Fibroblast of peridontal ligament (primary cell): ENCODE data around the gene RFXANK.

ENCODE experiments used
- DNase-seq: peaks from one replicate; pipeline ENCODE4 v3.0.0-alpha.2; 2010; ENCODE audit errors: extremely low read depth

Gene RFXANK

DNA sequence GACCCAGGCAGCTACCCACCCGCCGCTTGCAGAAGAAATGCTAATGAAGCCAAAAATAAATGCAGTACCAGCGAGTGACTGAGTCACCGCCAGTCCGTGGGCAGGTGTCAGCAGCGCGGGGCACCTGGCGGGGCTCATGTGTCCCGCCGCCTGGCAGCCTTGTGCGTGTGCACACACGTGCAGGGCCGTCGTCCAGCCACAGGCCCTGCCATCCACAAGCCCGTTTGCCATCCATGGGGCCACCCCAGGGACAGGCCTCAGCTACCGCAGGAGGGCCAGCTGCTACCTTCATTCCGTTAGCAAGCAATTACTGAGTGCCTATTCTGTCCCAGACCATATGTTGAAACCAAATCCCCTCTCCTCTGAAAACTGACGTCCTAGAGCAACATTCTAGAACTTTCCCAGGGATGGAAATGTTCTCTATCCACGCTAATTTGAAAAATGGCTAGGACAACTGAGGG lies 40.2 kb downstream of the RFXANK start:
- DNase-seq = no peak

GRCh38 chr19:19234220-19234816 lies 42.3 kb downstream of the RFXANK start:
- DNase-seq = no peak

GRCh38 chr19:19236173-19236572 lies 44.1 kb downstream of the RFXANK start:
- DNase-seq = no peak

DNA sequence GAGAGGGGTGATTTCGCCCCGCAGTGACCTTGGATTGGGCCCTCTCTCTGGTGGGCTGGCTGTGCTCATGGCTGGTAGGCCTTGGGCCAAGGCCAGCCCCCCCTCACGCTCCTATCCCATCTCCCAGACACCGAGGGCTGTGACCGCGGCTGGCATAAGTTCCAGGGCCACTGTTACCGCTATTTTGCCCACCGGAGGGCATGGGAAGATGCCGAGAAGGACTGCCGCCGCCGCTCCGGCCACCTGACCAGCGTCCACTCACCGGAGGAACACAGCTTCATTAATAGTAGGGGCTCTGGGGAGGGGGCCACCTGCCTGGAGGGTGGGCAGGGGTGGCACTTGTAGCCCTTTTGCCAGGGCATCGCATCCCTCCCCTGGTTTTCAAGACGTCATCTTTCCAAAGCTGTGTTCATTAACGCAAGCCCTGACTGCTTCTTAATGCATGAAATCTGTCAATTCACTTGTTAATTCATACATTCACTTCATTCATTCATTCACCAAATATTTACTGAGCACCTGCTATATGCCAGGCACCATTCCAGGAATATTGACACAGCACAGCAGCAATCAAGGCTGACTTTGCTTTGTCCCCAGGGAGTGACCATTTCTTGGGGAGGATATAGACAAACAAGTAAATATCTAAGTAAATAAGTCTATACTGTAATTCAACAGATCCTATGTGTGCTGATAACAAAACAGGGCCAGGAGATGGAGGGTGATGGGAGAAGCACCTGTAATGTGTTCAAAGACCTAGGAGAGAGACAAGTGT lies 46.3 kb downstream of the RFXANK start:
- no peak for DNase-seq

DNA sequence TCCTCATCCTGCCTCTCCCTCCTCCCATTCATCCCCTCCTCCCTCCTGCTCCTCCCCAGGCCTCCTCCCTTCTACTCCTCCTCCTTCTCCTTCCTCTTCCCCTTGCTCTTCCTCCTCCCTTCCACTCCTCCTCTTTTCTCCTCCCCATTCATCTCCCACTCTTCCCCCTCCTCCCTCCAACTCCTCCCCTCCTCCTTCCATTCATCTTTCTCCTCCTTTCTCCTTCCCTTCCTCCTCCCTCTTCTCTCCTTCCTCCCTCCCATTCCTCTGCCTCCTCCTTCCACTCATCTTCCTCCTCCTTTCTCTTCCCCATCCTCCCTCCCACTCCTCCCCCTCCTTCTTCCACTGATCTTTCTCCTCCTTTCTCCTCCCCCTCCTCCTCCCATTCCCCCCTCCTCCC lies 47.6 kb downstream of the RFXANK start:
- DNase-seq = no peak

- DNase-seq = no peak
Measured at GRCh38 chr19:19240476-19240875, 48.4 kb downstream of the RFXANK start.

DNA sequence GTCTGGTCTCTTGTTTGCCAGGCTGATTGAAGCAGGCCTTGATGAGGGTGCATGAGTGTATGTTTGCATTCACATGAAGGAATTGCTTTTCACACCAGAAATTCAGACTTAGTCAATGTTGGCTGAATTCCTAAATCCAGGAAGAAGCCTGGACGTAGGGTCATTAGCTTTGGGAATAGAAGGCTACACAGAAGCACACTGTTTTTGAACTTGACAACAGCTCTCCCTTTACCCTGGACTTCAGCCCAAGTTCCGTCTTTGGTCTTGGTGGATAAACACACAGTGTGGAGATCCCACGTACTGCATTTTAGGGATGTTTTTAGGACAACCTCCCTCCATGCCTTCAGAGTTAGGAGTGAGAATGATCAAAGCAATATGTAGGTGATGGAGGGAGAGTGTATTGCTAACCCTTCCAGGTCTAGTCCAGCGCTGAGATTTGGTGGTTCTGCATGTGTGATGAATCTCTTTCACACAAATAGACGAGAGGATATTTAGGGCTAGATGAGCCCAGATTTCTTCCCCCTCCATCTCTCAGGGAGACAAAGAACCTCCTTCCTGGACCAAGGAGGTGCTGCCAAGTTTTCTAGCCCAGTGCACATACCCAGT lies 58.2 kb downstream of the RFXANK start:
- DNase-seq = no peak
